ENCODE data around the gene HUS1B. TPM values are rescaled to one million over a fixed set of nuclear protein-coding genes. Genes with fewer than 3 reads are reported as not detected.

The HUS1B gene
- polyA plus RNA-seq, 3 donors = 0.23 to 0.73 TPM; not detected in 1

GRCh38 chr6:642805-643204, 14.1 kb downstream of the HUS1B start:
- H3K27me3 ChIP-seq (ENCODE audit: control insufficient read depth in 2 of 2, insufficient read depth in 2 of 2, low read length in 2 of 2) = no peaks in the 10 kb centered on the region
- H3K36me3 Mint-ChIP-seq = peaks cover 0 to 9% of the 10 kb centered on the region in 2 donors
- H3K4me3 ChIP-seq (replicated peaks in 1 of 3; ENCODE audit: low read depth in 2 of 3, low read length in 3 of 3) = no peak overlapping the region
- no peaks in the 10 kb centered on the region for H3K36me3 ChIP-seq (replicated peaks in 1 of 2; ENCODE audit: control insufficient read depth in 1 of 2, insufficient read depth in 2 of 2, low read length in 2 of 2)
- no peak overlapping the region for H3K27ac Mint-ChIP-seq
- H3K4me2 ChIP-seq (replicated peaks; ENCODE audit: extremely low read depth, low read length, poor library complexity, severe bottlenecking) = no peak overlapping the region
- no peak overlapping the region for H3K4me3 Mint-ChIP-seq
- DNase-seq = no peak
- no peak for TF ChIP-seq CTCF (IDR thresholded peaks at IDR 0.05)
- no peak overlapping the region for H3K27ac ChIP-seq (ENCODE audit: low read depth in 1 of 2, low read length in 2 of 2)
- H3K4me1 ChIP-seq (ENCODE audit: control insufficient read depth in 1 of 2, insufficient read depth in 2 of 2, low read length in 2 of 2) = peaks cover 0 to 4% of the 10 kb centered on the region in 2 donors
- H3K9ac ChIP-seq (ENCODE audit: insufficient read depth, low read length, poor library complexity, severe bottlenecking) = no peak overlapping the region
- intact Hi-C loops (cut with micrococcal nuclease) = no loop called here
- no peak overlapping the region for H2AFZ ChIP-seq (ENCODE audit: insufficient read depth, low read depth, low read length, poor library complexity, severe bottlenecking)
- H3K9me3 ChIP-seq (replicated peaks in 1 of 2; ENCODE audit: control insufficient read depth in 1 of 2, insufficient read depth in 1 of 2, low read length in 2 of 2) = no peaks in the 10 kb centered on the region
- peaks cover 3% of the 10 kb centered on the region for H3K79me2 ChIP-seq (ENCODE audit: insufficient read depth, low read length)
- H3K4me1 Mint-ChIP-seq = peaks cover 8% of the 10 kb centered on the region
- peaks cover 24% of the 10 kb centered on the region for H4K20me1 ChIP-seq (ENCODE audit: insufficient read depth, low read length)
- H3K27me3 Mint-ChIP-seq (ENCODE audit: low read depth in 3 of 3) = peaks cover 0 to 2% (median 0%) of the 10 kb centered on the region in 3 donors
- H3K9me3 Mint-ChIP-seq = peaks cover 3 to 6% (median 5%) of the 10 kb centered on the region in 7 donors

GRCh38 chr6:641225-641985, 15.5 kb downstream of the HUS1B start:
- peaks cover 0 to 2% (median 0%) of the 10 kb centered on the region in 3 donors for H3K27me3 Mint-ChIP-seq (ENCODE audit: low read depth in 3 of 3)
- Histone ChIP-seq H3K4me2 (replicated peaks; ENCODE audit: extremely low read depth, low read length, poor library complexity, severe bottlenecking) (no peak overlapping the region), H3K9ac (ENCODE audit: insufficient read depth, low read length, poor library complexity, severe bottlenecking) (no peak overlapping the region), H3K36me3 (replicated peaks in 1 of 2; ENCODE audit: control insufficient read depth in 1 of 2, insufficient read depth in 2 of 2, low read length in 2 of 2) (peaks cover 2 to 13% of the 10 kb centered on the region in 2 donors), H3K9me3 (replicated peaks in 1 of 2; ENCODE audit: control insufficient read depth in 1 of 2, insufficient read depth in 1 of 2, low read length in 2 of 2) (no peaks in the 10 kb centered on the region), H4K20me1 (ENCODE audit: insufficient read depth, low read length) (peaks cover 20% of the 10 kb centered on the region), H3K27me3 (ENCODE audit: control insufficient read depth in 2 of 2, insufficient read depth in 2 of 2, low read length in 2 of 2) (no peaks in the 10 kb centered on the region), H3K4me3 (replicated peaks in 1 of 3; ENCODE audit: low read depth in 2 of 3, low read length in 3 of 3) (no peak overlapping the region), H2AFZ (ENCODE audit: insufficient read depth, low read depth, low read length, poor library complexity, severe bottlenecking) (no peak overlapping the region), H3K27ac (ENCODE audit: low read depth in 1 of 2, low read length in 2 of 2) (no peak overlapping the region), H3K4me1 (ENCODE audit: control insufficient read depth in 1 of 2, insufficient read depth in 2 of 2, low read length in 2 of 2) (peaks cover 0 to 4% of the 10 kb centered on the region in 2 donors), H3K79me2 (ENCODE audit: insufficient read depth, low read length) (peaks cover 3% of the 10 kb centered on the region)
- no peak for TF ChIP-seq CTCF (IDR thresholded peaks at IDR 0.05)
- intact Hi-C loops (cut with micrococcal nuclease) = no loop called here
- peaks cover 3 to 6% (median 5%) of the 10 kb centered on the region in 7 donors for H3K9me3 Mint-ChIP-seq
- H3K4me1 Mint-ChIP-seq = peaks cover 8% of the 10 kb centered on the region
- H3K4me3 Mint-ChIP-seq = no peak overlapping the region
- WGBS (ENCODE audit: insufficient coverage) = 96% methylated on average over 5 of the region's 8 CpGs
- no peak for DNase-seq
- no peak overlapping the region for H3K27ac Mint-ChIP-seq
- H3K36me3 Mint-ChIP-seq = peaks cover 13 to 19% of the 10 kb centered on the region in 2 donors

Data from CD14-positive monocyte (primary cell).